GM12865 (cell line): ENCODE results near the gene LRP11.
"Not testable (repeated sequence)": the region's sequence is repeated elsewhere in the genome, so short reads cannot be mapped to it uniquely, and the experiment has no call there.

Experiments used
- DNase-seq: peaks from one replicate; pipeline ENCODE4 v3.0.0; 2010; ENCODE audit warnings: low read depth
- H3K4me3 ChIP-seq: 2 replicates; pipeline ENCODE4 v1.5.1; 2011; ENCODE audit warnings: mild to moderate bottlenecking, low read depth, low read length, control low read depth
- CTCF ChIP-seq: IDR thresholded peaks from 2 replicates; pipeline ENCODE4 v1.5.1; 2011; ENCODE audit warnings: low read length, control low read depth, low read depth, inconsistent platforms; ENCODE audit not compliant: insufficient read depth; ENCODE audit errors: missing control alignments

The LRP11 gene

GRCh38 chr6:149855741-149856140 is 8.4 kb downstream of the LRP11 start:
- no peak for DNase-seq
- H3K4me3 ChIP-seq: no peak overlapping the region
- TF ChIP-seq CTCF: no peak

- no peak overlapping the region for H3K4me3 ChIP-seq
- TF ChIP-seq CTCF: no peak
- no peak for DNase-seq
Measured at GRCh38 chr6:149855040-149855654, 9.0 kb downstream of the LRP11 start.

GRCh38 chr6:149854532-149854931 is 9.6 kb downstream of the LRP11 start:
- H3K4me3 ChIP-seq: no peak overlapping the region

GRCh38 chr6:149854017-149854416 is 10.1 kb downstream of the LRP11 start:
- not testable (repeated sequence) for H3K4me3 ChIP-seq, DNase-seq

More at GRCh38 chr6:149854532-149854931, 9.6 kb downstream of the LRP11 start:
- no peak for TF ChIP-seq CTCF
- DNase-seq: no peak

- H3K4me3 ChIP-seq: no peak overlapping the region
- DNase-seq: no peak
- no peak for TF ChIP-seq CTCF
Measured at GRCh38 chr6:149852881-149853280, 11.3 kb downstream of the LRP11 start.

- peak; percentile 46 for DNase-seq
- no peak overlapping the region for H3K4me3 ChIP-seq
- TF ChIP-seq CTCF: no peak
Measured at GRCh38 chr6:149852180-149852579, 12.0 kb downstream of the LRP11 start.

- TF ChIP-seq CTCF: no peak
- DNase-seq: no peak
- H3K4me3 ChIP-seq: no peak overlapping the region
Measured at GRCh38 chr6:149851461-149852110, 12.6 kb downstream of the LRP11 start.

- not testable (repeated sequence) for DNase-seq, H3K4me3 ChIP-seq
Measured at GRCh38 chr6:149848343-149848742, 15.8 kb downstream of the LRP11 start.
